ENCODE results near the gene SPATA31C2. TPM values are rescaled to one million over a fixed set of nuclear protein-coding genes. Genes with fewer than 3 reads are reported as not detected.
A peak's percentile ranks its signal among the peaks of the same experiment; 100 is the strongest.
"Not testable (repeated sequence)": the region's sequence is repeated elsewhere in the genome, so short reads cannot be mapped to it uniquely, and the experiment has no call there.

Gene SPATA31C2
- total RNA-seq, 1 experiment from 2014 or later: 0.15 TPM

DNA sequence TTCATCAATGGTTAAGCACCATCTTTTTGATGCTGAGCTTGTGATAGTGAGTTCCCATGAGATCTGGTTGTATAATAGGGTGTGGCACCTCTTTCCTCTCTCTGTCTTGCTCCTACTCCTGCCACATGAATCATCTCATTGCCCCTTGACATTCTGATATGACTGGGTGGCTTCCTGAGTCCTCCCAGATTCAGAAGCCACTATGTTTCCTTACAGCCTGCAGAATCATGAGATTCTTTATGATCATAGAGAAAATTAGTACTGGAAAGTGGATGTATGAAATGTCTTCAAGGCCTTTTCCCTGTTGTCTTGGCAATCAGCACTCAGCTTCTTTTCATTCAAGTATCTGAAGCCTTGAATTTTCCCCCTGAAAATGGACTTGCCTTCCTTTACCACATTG lies 14.9 kb downstream of the SPATA31C2 start:
- H3K79me2 ChIP-seq (ENCODE audit: insufficient read depth, low read length); H3K27me3 ChIP-seq (ENCODE audit: insufficient read depth, low read length); H4K91ac ChIP-seq (ENCODE audit: insufficient read length, low read depth, low read length); H3K9ac ChIP-seq (ENCODE audit: extremely low read depth, insufficient read length, low read length); H2AFZ ChIP-seq (ENCODE audit: low read length); H3K4me1 Mint-ChIP-seq; H3K4ac ChIP-seq (ENCODE audit: low read depth, low read length); H2BK5ac ChIP-seq (ENCODE audit: insufficient read length, low read length); H3K4me3 Mint-ChIP-seq; H2BK120ac ChIP-seq (ENCODE audit: low read depth, low read length, poor library complexity, severe bottlenecking); H2BK12ac ChIP-seq (ENCODE audit: insufficient read length, low read depth, low read length); H3T11ph ChIP-seq (ENCODE audit: low read length); H3K79me1 ChIP-seq (ENCODE audit: insufficient read depth, low read depth, low read length, poor library complexity, severe bottlenecking); H3K36me3 Mint-ChIP-seq (ENCODE audit: insufficient read depth in 1 of 3, low read depth in 3 of 3); H3K23ac ChIP-seq (ENCODE audit: insufficient read length, low read depth, low read length); H3K9me3 Mint-ChIP-seq; H3K4me2 ChIP-seq (ENCODE audit: insufficient read depth, insufficient read length, low read length); H3K27ac ChIP-seq (ENCODE audit: insufficient read length, low read depth, low read length); H2AK5ac ChIP-seq (ENCODE audit: insufficient read length, low read length); H4K20me1 ChIP-seq (ENCODE audit: control insufficient read depth, insufficient read depth, insufficient read length); H4K5ac ChIP-seq (ENCODE audit: insufficient read length, low read depth, low read length); H3K56ac ChIP-seq (ENCODE audit: insufficient read length, low read depth, low read length); H2BK15ac ChIP-seq (ENCODE audit: low read depth, low read length); H3K27me3 Mint-ChIP-seq (ENCODE audit: low read depth); H4K8ac ChIP-seq (replicated peaks; ENCODE audit: insufficient read length, low read depth, low read length); H3K4me1 ChIP-seq (ENCODE audit: insufficient read depth, low read length); H3K23me2 ChIP-seq (ENCODE audit: insufficient read length, low read depth, low read length, poor library complexity, severe bottlenecking); H3K18ac ChIP-seq (ENCODE audit: insufficient read length, low read depth, low read length); H3K27ac Mint-ChIP-seq; H3K9me3 ChIP-seq (ENCODE audit: control insufficient read depth, low read depth, low read length); H2BK20ac ChIP-seq (ENCODE audit: low read depth, low read length, poor library complexity, severe bottlenecking); H3K14ac ChIP-seq (ENCODE audit: insufficient read depth, low read length); DNase-seq: not testable (repeated sequence)

GRCh38 chr9:88118121-88118520 lies 20.2 kb downstream of the SPATA31C2 start:
- H2AK5ac ChIP-seq (ENCODE audit: insufficient read length, low read length); H3K27me3 Mint-ChIP-seq (ENCODE audit: low read depth); H3K23ac ChIP-seq (ENCODE audit: insufficient read length, low read depth, low read length); H2BK12ac ChIP-seq (ENCODE audit: insufficient read length, low read depth, low read length); H3K56ac ChIP-seq (ENCODE audit: insufficient read length, low read depth, low read length); H4K5ac ChIP-seq (ENCODE audit: insufficient read length, low read depth, low read length); H3K14ac ChIP-seq (ENCODE audit: insufficient read depth, low read length); H3K9me3 Mint-ChIP-seq; H2BK20ac ChIP-seq (ENCODE audit: low read depth, low read length, poor library complexity, severe bottlenecking); H4K8ac ChIP-seq (replicated peaks; ENCODE audit: insufficient read length, low read depth, low read length); H3K27ac ChIP-seq (ENCODE audit: insufficient read length, low read depth, low read length); H3K4me1 ChIP-seq (ENCODE audit: insufficient read depth, low read length); H3K27ac Mint-ChIP-seq; H2BK5ac ChIP-seq (ENCODE audit: insufficient read length, low read length); H2BK15ac ChIP-seq (ENCODE audit: low read depth, low read length); H4K91ac ChIP-seq (ENCODE audit: insufficient read length, low read depth, low read length); H3K9ac ChIP-seq (ENCODE audit: extremely low read depth, insufficient read length, low read length); H3K27me3 ChIP-seq (ENCODE audit: insufficient read depth, low read length); H3K36me3 Mint-ChIP-seq (ENCODE audit: insufficient read depth in 1 of 3, low read depth in 3 of 3); H3K79me1 ChIP-seq (ENCODE audit: insufficient read depth, low read depth, low read length, poor library complexity, severe bottlenecking); H2AFZ ChIP-seq (ENCODE audit: low read length); H3K79me2 ChIP-seq (ENCODE audit: insufficient read depth, low read length); H3K4me1 Mint-ChIP-seq; H4K20me1 ChIP-seq (ENCODE audit: control insufficient read depth, insufficient read depth, insufficient read length); H3K18ac ChIP-seq (ENCODE audit: insufficient read length, low read depth, low read length); H3K4me2 ChIP-seq (ENCODE audit: insufficient read depth, insufficient read length, low read length); H3K4ac ChIP-seq (ENCODE audit: low read depth, low read length); H3K9me3 ChIP-seq (ENCODE audit: control insufficient read depth, low read depth, low read length); H3K4me3 Mint-ChIP-seq; H2BK120ac ChIP-seq (ENCODE audit: low read depth, low read length, poor library complexity, severe bottlenecking); H3T11ph ChIP-seq (ENCODE audit: low read length); H3K23me2 ChIP-seq (ENCODE audit: insufficient read length, low read depth, low read length, poor library complexity, severe bottlenecking): not testable (repeated sequence)
- peak; percentile 0 for DNase-seq
- WGBS (ENCODE audit: extremely low coverage, insufficient read length, low lambda C conversion rate): no CpG with 5 or more reads among the region's 5 CpGs

Data from H9 (cell line).